Dermis blood vessel endothelial cell (primary cell): Measurements from ENCODE around the gene ETV3. TPM values are rescaled to one million over a fixed set of nuclear protein-coding genes. Genes with fewer than 3 reads are reported as not detected.

Source experiments
- DNase-seq: peaks from one replicate; pipeline ENCODE4 v3.0.0; 2010
- total RNA-seq: library from RNA; depleted of rRNA; stranded (reverse); fragments of >200 nt; gene quantifications from 2 replicates; pipeline ENCODE4 v1.2.3, GENCODE V29; 2014

Gene ETV3
- total RNA-seq, 1 donor from 2014 or later = 17.2 TPM

- peak; percentile 86 for DNase-seq
These were observed 48.0 kb downstream of the ETV3 start for GRCh38 chr1:157090196-157090647.

GRCh38 chr1:157089789-157090188 is 48.4 kb downstream of the ETV3 start:
- no peak for DNase-seq

- no peak for DNase-seq
These were observed 49.6 kb downstream of the ETV3 start for GRCh38 chr1:157088607-157089006.

GRCh38 chr1:157087030-157087429 is 51.2 kb downstream of the ETV3 start:
- no peak for DNase-seq

GRCh38 chr1:157086299-157086698 is 51.9 kb downstream of the ETV3 start:
- no peak for DNase-seq

- no peak for DNase-seq
These were observed 52.8 kb downstream of the ETV3 start for GRCh38 chr1:157085421-157085820.

- no peak for DNase-seq
These were observed 53.5 kb downstream of the ETV3 start for GRCh38 chr1:157084720-157085119.

GRCh38 chr1:157081707-157082106 is 56.5 kb downstream of the ETV3 start:
- DNase-seq = no peak

GRCh38 chr1:157080714-157081113 is 57.5 kb downstream of the ETV3 start:
- DNase-seq = no peak

- no peak for DNase-seq
These were observed 60.8 kb downstream of the ETV3 start for GRCh38 chr1:157077394-157077793.

GRCh38 chr1:157073944-157074685 is 64.1 kb downstream of the ETV3 start:
- DNase-seq = peak; percentile 82

Other genes starting within 250 kb of the ETV3 start
- gene PEAR1, start 244.7 kb downstream of the ETV3 start, total RNA-seq = 19.1 and 53.5 TPM in 2 replicates
- gene LRRC71, start 217.8 kb downstream of the ETV3 start, total RNA-seq = 0.14 and 0.34 TPM in 2 replicates
- gene ARHGEF11, start 92.7 kb downstream of the ETV3 start, total RNA-seq = 22.0 and 23.3 TPM in 2 replicates
- gene ETV3L, start 38.6 kb downstream of the ETV3 start, total RNA-seq = not detected in 2 replicates